Measurements from ENCODE around the gene CBX1.

- TF ChIP-seq, protein P1, sequence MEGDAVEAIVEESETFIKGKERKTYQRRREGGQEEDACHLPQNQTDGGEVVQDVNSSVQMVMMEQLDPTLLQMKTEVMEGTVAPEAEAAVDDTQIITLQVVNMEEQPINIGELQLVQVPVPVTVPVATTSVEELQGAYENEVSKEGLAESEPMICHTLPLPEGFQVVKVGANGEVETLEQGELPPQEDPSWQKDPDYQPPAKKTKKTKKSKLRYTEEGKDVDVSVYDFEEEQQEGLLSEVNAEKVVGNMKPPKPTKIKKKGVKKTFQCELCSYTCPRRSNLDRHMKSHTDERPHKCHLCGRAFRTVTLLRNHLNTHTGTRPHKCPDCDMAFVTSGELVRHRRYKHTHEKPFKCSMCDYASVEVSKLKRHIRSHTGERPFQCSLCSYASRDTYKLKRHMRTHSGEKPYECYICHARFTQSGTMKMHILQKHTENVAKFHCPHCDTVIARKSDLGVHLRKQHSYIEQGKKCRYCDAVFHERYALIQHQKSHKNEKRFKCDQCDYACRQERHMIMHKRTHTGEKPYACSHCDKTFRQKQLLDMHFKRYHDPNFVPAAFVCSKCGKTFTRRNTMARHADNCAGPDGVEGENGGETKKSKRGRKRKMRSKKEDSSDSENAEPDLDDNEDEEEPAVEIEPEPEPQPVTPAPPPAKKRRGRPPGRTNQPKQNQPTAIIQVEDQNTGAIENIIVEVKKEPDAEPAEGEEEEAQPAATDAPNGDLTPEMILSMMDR (IDR thresholded peaks at IDR 0.05), result no peak
- no peak for TF ChIP-seq POLR2AphosphoS5 (IDR thresholded peaks at IDR 0.05)
- TF ChIP-seq EP300 (IDR thresholded peaks at IDR 0.05), result no peak
Observed at GRCh38 chr17:48134912-48135480, 33.7 kb upstream of the CBX1 start.
